DOHH2 (cell line): Measurements from ENCODE around the gene CDC42BPA.

ENCODE experiments used
- H3F3A ChIP-seq: fragments of 200-600 bp; sonication (generic), shearing (Covaris generic); 2 replicates; pipeline ENCODE4 v1.6.0; 2016; ENCODE audit warnings: antibody characterized with exemption, mild to moderate bottlenecking; ENCODE audit not compliant: control insufficient read depth, insufficient read depth
- H3K27ac ChIP-seq: fragments of 200-600 bp; sonication (generic); 2 replicates; pipeline ENCODE4 v1.5.1; 2014; ENCODE audit warnings: low read depth, mild to moderate bottlenecking, low read length, moderate library complexity
- H3K27me3 ChIP-seq: fragments of 200-600 bp; sonication (generic); 2 replicates; pipeline ENCODE4 v1.6.1; 2014; ENCODE audit warnings: mild to moderate bottlenecking, low read length, mixed read lengths; ENCODE audit not compliant: control insufficient read depth
- H3K36me3 ChIP-seq: fragments of 200-600 bp; sonication (generic); 2 replicates; pipeline ENCODE4 v1.6.1; 2014; ENCODE audit warnings: mild to moderate bottlenecking, low read length, moderate library complexity, mixed read lengths; ENCODE audit not compliant: control insufficient read depth
- H3K4me1 ChIP-seq: fragments of 200-600 bp; sonication (generic); 2 replicates; pipeline ENCODE4 v1.6.1; 2014; ENCODE audit warnings: mild to moderate bottlenecking, low read length, mixed read lengths; ENCODE audit not compliant: control insufficient read depth
- H3K4me2 ChIP-seq: fragments of 200-600 bp; sonication (generic); 2 replicates; pipeline ENCODE4 v1.6.0; 2014; ENCODE audit warnings: mild to moderate bottlenecking, low read length, moderate library complexity
- H3K4me3 ChIP-seq: fragments of 200-600 bp; sonication (generic); 2 replicates; pipeline ENCODE4 v1.5.1; 2014; ENCODE audit warnings: mild to moderate bottlenecking, low read length, mixed read lengths
- H3K79me2 ChIP-seq: fragments of 200-600 bp; sonication (generic); 2 replicates; pipeline ENCODE4 v1.6.1; 2014; ENCODE audit warnings: mild to moderate bottlenecking, low read length, mixed read lengths; ENCODE audit not compliant: control insufficient read depth
- H3K9me2 ChIP-seq: fragments of 200-600 bp; sonication (generic); replicated peaks from 2 replicates; pipeline ENCODE4 v1.6.1; 2014; ENCODE audit warnings: mild to moderate bottlenecking, low read length, mixed read lengths; ENCODE audit not compliant: control insufficient read depth
- H3K9me3 ChIP-seq: fragments of 200-600 bp; sonication (generic); 2 replicates; pipeline ENCODE4 v1.6.1; 2014; ENCODE audit warnings: antibody characterized with exemption, low read length, mixed read lengths; ENCODE audit not compliant: control insufficient read depth, insufficient read depth
- H4K20me1 ChIP-seq: fragments of 200-600 bp; sonication (generic); 2 replicates; pipeline ENCODE4 v1.6.0; 2014; ENCODE audit warnings: low read depth, mild to moderate bottlenecking, antibody characterized with exemption, low read length, moderate library complexity; ENCODE audit not compliant: control insufficient read depth, insufficient read depth
- EZH2phosphoT487 ChIP-seq: fragments of 200-600 bp; sonication (generic); IDR thresholded peaks from 2 replicates; pipeline ENCODE4 v1.6.1; 2017; ENCODE audit warnings: borderline replicate concordance, mild to moderate bottlenecking, antibody characterized with exemption, low read length, moderate library complexity, mixed read lengths
- TF ChIP-seq, protein P1 (sequence below): fragments of 200-600 bp; sonication (generic); IDR thresholded peaks from one replicate; pipeline ENCODE4 v1.5.1; 2014; ENCODE audit warnings: antibody characterized with exemption, mild to moderate bottlenecking, low read depth, low read length; ENCODE audit not compliant: poor library complexity, severe bottlenecking

The CDC42BPA gene

DNA sequence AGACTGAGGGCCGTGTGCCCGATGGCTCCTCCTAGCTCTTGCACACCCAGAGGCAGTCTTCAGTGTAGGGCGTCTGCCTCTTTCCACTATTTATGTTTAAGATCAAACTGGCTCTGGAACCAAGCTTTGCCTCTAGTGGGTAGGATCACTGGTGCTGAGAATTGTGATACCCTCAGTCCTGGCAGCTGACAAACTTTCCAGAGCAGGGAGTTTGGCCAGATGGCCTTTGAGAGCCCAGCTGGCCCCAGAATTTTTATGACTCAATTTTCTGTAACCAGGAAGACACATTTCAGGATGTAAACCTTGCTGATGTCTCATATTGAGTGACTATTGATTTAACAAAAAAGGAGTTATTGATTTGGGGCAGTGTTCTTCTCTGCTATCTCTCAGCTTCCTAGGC is 371.5 kb downstream of the CDC42BPA start:
- TF ChIP-seq, protein P1, sequence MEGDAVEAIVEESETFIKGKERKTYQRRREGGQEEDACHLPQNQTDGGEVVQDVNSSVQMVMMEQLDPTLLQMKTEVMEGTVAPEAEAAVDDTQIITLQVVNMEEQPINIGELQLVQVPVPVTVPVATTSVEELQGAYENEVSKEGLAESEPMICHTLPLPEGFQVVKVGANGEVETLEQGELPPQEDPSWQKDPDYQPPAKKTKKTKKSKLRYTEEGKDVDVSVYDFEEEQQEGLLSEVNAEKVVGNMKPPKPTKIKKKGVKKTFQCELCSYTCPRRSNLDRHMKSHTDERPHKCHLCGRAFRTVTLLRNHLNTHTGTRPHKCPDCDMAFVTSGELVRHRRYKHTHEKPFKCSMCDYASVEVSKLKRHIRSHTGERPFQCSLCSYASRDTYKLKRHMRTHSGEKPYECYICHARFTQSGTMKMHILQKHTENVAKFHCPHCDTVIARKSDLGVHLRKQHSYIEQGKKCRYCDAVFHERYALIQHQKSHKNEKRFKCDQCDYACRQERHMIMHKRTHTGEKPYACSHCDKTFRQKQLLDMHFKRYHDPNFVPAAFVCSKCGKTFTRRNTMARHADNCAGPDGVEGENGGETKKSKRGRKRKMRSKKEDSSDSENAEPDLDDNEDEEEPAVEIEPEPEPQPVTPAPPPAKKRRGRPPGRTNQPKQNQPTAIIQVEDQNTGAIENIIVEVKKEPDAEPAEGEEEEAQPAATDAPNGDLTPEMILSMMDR: no peak
- TF ChIP-seq EZH2phosphoT487: no peak
- no peaks in the 10 kb centered on the region for H3K9me2 ChIP-seq
- no peaks in the 10 kb centered on the region for H3K9me3 ChIP-seq
- H4K20me1 ChIP-seq: no peaks in the 10 kb centered on the region
- H3K4me2 ChIP-seq: no peak overlapping the region
- no peak overlapping the region for H3K4me3 ChIP-seq
- H3F3A ChIP-seq: no peaks in the 10 kb centered on the region
- H3K27ac ChIP-seq: no peak overlapping the region
- H3K79me2 ChIP-seq: peaks cover 50% of the 10 kb centered on the region
- no peaks in the 10 kb centered on the region for H3K36me3 ChIP-seq
- H3K27me3 ChIP-seq: no peaks in the 10 kb centered on the region
- peaks cover 7% of the 10 kb centered on the region for H3K4me1 ChIP-seq

DNA sequence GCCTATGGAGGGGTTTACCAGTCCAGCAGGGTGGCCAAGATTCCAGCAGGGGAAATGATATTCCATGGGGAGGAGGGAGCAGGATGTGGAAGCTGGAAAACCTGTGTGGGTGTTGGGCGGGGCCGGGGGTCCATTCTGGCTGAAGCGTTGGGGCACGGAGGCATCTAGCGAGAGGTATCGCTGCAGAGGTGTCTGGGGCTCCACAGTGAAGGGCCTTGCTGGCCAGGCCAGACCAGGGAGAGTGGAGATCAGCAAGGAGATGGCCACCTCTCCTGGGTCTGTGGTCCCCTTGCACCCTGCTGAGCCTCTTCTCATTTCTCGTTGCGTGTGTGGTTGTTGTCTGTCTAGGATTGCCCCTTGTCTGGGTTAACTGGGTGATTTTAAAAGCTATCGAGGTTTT is 372.0 kb downstream of the CDC42BPA start:
- Histone ChIP-seq H3K79me2 (peaks cover 53% of the 10 kb centered on the region), H3K36me3 (no peaks in the 10 kb centered on the region), H3K27ac (no peak overlapping the region), H3K4me2 (no peak overlapping the region), H3K9me2 (no peaks in the 10 kb centered on the region), H3K4me1 (peaks cover 12% of the 10 kb centered on the region), H3K27me3 (no peaks in the 10 kb centered on the region), H3F3A (no peaks in the 10 kb centered on the region), H3K9me3 (no peaks in the 10 kb centered on the region), H4K20me1 (no peaks in the 10 kb centered on the region), H3K4me3 (no peak overlapping the region)
- TF ChIP-seq, protein P1: no peak
- TF ChIP-seq EZH2phosphoT487: no peak

DNA sequence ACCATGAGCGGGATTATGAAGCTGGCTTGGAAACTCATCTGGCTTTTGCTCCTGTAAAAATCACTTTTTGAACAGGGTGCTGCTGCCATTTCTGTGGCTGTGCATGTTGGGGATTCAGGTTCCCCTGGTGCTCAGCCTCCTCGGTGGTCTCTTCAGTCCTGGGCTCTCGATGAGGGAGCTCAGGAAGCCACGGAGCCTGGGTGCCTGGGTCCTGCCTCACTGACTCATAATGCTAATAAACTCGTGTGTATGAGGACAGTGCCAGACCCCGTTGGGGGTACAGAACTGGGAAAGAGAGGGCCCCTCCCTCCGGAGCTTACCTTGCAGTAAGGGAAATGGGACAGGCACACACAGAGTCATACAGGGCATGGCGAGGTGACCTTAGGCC is 372.4 kb downstream of the CDC42BPA start:
- no peak overlapping the region for H3K4me3 ChIP-seq
- H3K4me1 ChIP-seq: peaks cover 16% of the 10 kb centered on the region
- H3K27ac ChIP-seq: no peak overlapping the region
- no peaks in the 10 kb centered on the region for H4K20me1 ChIP-seq
- no peaks in the 10 kb centered on the region for H3F3A ChIP-seq
- H3K9me3 ChIP-seq: no peaks in the 10 kb centered on the region
- H3K9me2 ChIP-seq: no peaks in the 10 kb centered on the region
- peaks cover 57% of the 10 kb centered on the region for H3K79me2 ChIP-seq
- H3K36me3 ChIP-seq: no peaks in the 10 kb centered on the region
- H3K27me3 ChIP-seq: no peaks in the 10 kb centered on the region
- no peak overlapping the region for H3K4me2 ChIP-seq
- TF ChIP-seq EZH2phosphoT487: no peak
- TF ChIP-seq, protein P1: no peak

DNA sequence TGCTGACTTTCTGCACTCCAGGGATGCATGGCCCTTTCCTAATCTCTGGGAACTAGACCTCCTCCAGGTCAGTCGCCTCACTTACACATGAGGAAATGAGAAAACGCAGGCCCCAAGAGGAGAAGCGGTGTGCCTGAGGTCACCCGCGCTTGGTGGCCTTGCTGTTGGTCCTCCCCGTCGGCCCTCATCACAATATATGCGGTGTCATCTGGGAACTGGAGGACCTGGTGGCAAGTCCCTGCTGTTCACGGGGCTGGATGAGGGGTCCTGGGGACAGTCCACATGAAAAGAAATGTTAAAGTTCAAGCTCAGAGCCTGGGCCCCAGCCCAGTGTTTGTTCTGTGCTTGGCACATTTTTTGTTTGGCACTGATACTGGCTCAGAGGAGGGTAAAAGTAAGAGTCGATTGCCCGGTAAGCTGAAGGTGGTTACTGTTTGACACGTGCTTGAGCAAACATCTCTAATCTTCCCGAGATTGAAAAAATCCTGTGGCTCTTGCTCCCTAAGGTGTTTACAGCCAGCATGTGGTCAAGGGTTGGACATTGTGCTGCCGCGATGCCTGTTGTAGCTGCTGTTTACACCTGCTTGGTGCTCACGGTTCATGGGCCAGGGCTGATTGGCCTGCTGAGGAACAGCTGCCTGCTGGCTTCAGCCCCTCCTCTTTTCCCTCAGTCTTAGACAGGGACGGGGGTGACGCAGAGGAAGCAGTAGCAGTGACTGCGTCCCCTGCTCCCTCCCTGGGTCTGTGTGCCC is 373.0 kb downstream of the CDC42BPA start:
- no peaks in the 10 kb centered on the region for H3F3A ChIP-seq
- peaks cover 22% of the 10 kb centered on the region for H3K4me1 ChIP-seq
- no peaks in the 10 kb centered on the region for H3K9me3 ChIP-seq
- no peak overlapping the region for H3K4me3 ChIP-seq
- H3K9me2 ChIP-seq: no peaks in the 10 kb centered on the region
- no peak overlapping the region for H3K27ac ChIP-seq
- no peak for TF ChIP-seq EZH2phosphoT487
- TF ChIP-seq, protein P1: no peak
- H3K4me2 ChIP-seq: no peak overlapping the region
- peaks cover 63% of the 10 kb centered on the region for H3K79me2 ChIP-seq
- no peaks in the 10 kb centered on the region for H3K36me3 ChIP-seq
- no peaks in the 10 kb centered on the region for H4K20me1 ChIP-seq
- H3K27me3 ChIP-seq: no peaks in the 10 kb centered on the region
